ENCODE measurements around the gene SPATA31E1. TPM values are rescaled to one million over a fixed set of nuclear protein-coding genes. Genes with fewer than 3 reads are reported as not detected.

Gene SPATA31E1
- total RNA-seq, 1 experiment from 2014 or later: not detected

GRCh38 chr9:87836951-87837705 lies 45.5 kb upstream of the SPATA31E1 start:
- no peaks in the 10 kb centered on the region for H3K9me3 ChIP-seq
- H3K36me3 ChIP-seq (ENCODE audit: control insufficient read depth, insufficient read depth, low read length): no peaks in the 10 kb centered on the region
- no peaks in the 10 kb centered on the region for H3K27me3 ChIP-seq (replicated peaks; ENCODE audit: control insufficient read depth, insufficient read depth, low read length)
- TF ChIP-seq, protein P1, sequence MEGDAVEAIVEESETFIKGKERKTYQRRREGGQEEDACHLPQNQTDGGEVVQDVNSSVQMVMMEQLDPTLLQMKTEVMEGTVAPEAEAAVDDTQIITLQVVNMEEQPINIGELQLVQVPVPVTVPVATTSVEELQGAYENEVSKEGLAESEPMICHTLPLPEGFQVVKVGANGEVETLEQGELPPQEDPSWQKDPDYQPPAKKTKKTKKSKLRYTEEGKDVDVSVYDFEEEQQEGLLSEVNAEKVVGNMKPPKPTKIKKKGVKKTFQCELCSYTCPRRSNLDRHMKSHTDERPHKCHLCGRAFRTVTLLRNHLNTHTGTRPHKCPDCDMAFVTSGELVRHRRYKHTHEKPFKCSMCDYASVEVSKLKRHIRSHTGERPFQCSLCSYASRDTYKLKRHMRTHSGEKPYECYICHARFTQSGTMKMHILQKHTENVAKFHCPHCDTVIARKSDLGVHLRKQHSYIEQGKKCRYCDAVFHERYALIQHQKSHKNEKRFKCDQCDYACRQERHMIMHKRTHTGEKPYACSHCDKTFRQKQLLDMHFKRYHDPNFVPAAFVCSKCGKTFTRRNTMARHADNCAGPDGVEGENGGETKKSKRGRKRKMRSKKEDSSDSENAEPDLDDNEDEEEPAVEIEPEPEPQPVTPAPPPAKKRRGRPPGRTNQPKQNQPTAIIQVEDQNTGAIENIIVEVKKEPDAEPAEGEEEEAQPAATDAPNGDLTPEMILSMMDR (IDR thresholded peaks at IDR 0.05; ENCODE audit: insufficient read depth in 1 of 2, low read depth in 1 of 2, low read length in 1 of 2, severe bottlenecking in 1 of 2, unreplicated experiment in 1 of 2): no peak
- H3K4me3 ChIP-seq (ENCODE audit: low read depth, low read length): no peak overlapping the region
- H3K4me1 ChIP-seq: no peaks in the 10 kb centered on the region
- intact Hi-C loops (cut with micrococcal nuclease; ENCODE audit: unreplicated experiment): no loop called here
- Mint-ChIP-seq H3K4me1 (ENCODE audit: low read depth, unreplicated experiment) (no peaks in the 10 kb centered on the region), H3K27ac (ENCODE audit: unreplicated experiment) (no peak overlapping the region), H3K9me3 (ENCODE audit: unreplicated experiment) (no peaks in the 10 kb centered on the region), H3K27me3 (ENCODE audit: insufficient read depth, unreplicated experiment) (no peaks in the 10 kb centered on the region), H3K4me3 (ENCODE audit: unreplicated experiment) (no peak overlapping the region), H3K36me3 (ENCODE audit: insufficient read depth, unreplicated experiment) (no peaks in the 10 kb centered on the region)
- DNase-seq: no peak
- ChIA-PET CTCF (no interaction called here), POLR2A (no interaction called here)
- no TSS peak for BruUV-seq (replicated peaks)

- CTCF ChIA-PET: no interaction called here
- H3K4me1 Mint-ChIP-seq (ENCODE audit: low read depth, unreplicated experiment): no peaks in the 10 kb centered on the region
- Histone ChIP-seq H3K4me3 (ENCODE audit: low read depth, low read length) (no peak overlapping the region), H3K36me3 (ENCODE audit: control insufficient read depth, insufficient read depth, low read length) (no peaks in the 10 kb centered on the region), H3K9me3 (no peaks in the 10 kb centered on the region), H3K27me3 (replicated peaks; ENCODE audit: control insufficient read depth, insufficient read depth, low read length) (no peaks in the 10 kb centered on the region), H3K4me1 (no peaks in the 10 kb centered on the region)
- H3K4me3 Mint-ChIP-seq (ENCODE audit: unreplicated experiment): no peak overlapping the region
- no peak for DNase-seq
- no TSS peak for BruUV-seq (replicated peaks)
- TF ChIP-seq, protein P1 (IDR thresholded peaks at IDR 0.05; ENCODE audit: insufficient read depth in 1 of 2, low read depth in 1 of 2, low read length in 1 of 2, severe bottlenecking in 1 of 2, unreplicated experiment in 1 of 2): no peak
- no peak overlapping the region for H3K27ac Mint-ChIP-seq (ENCODE audit: unreplicated experiment)
- no peaks in the 10 kb centered on the region for H3K27me3 Mint-ChIP-seq (ENCODE audit: insufficient read depth, unreplicated experiment)
- intact Hi-C loops (cut with micrococcal nuclease; ENCODE audit: unreplicated experiment): no loop called here
- H3K9me3 Mint-ChIP-seq (ENCODE audit: unreplicated experiment): no peaks in the 10 kb centered on the region
- no peaks in the 10 kb centered on the region for H3K36me3 Mint-ChIP-seq (ENCODE audit: insufficient read depth, unreplicated experiment)
- POLR2A ChIA-PET: no interaction called here
These were observed 42.5 kb upstream of the SPATA31E1 start for GRCh38 chr9:87840134-87840533.

GRCh38 chr9:87842878-87843585 lies 39.6 kb upstream of the SPATA31E1 start:
- POLR2A ChIA-PET: no interaction called here
- no peaks in the 10 kb centered on the region for H3K4me1 Mint-ChIP-seq (ENCODE audit: low read depth, unreplicated experiment)

More at GRCh38 chr9:87842878-87843585, 39.6 kb upstream of the SPATA31E1 start:
- Mint-ChIP-seq H3K27ac (ENCODE audit: unreplicated experiment) (no peak overlapping the region), H3K4me3 (ENCODE audit: unreplicated experiment) (no peak overlapping the region), H3K27me3 (ENCODE audit: insufficient read depth, unreplicated experiment) (no peaks in the 10 kb centered on the region), H3K9me3 (ENCODE audit: unreplicated experiment) (no peaks in the 10 kb centered on the region), H3K36me3 (ENCODE audit: insufficient read depth, unreplicated experiment) (no peaks in the 10 kb centered on the region)
- Histone ChIP-seq H3K4me3 (ENCODE audit: low read depth, low read length) (no peak overlapping the region), H3K36me3 (ENCODE audit: control insufficient read depth, insufficient read depth, low read length) (no peaks in the 10 kb centered on the region), H3K9me3 (no peaks in the 10 kb centered on the region), H3K4me1 (no peaks in the 10 kb centered on the region), H3K27me3 (replicated peaks; ENCODE audit: control insufficient read depth, insufficient read depth, low read length) (no peaks in the 10 kb centered on the region)
- BruUV-seq (replicated peaks): no TSS peak
- CTCF ChIA-PET: no interaction called here
- TF ChIP-seq, protein P1 (IDR thresholded peaks at IDR 0.05; ENCODE audit: insufficient read depth in 1 of 2, low read depth in 1 of 2, low read length in 1 of 2, severe bottlenecking in 1 of 2, unreplicated experiment in 1 of 2): no peak
- no peak for DNase-seq
- intact Hi-C loops (cut with micrococcal nuclease; ENCODE audit: unreplicated experiment): no loop called here

All from Caco-2 (cell line).